HTERT RPE-1 (cell line): Measurements from ENCODE around the gene PTPRZ1.

ENCODE experiments used
- in situ Hi-C: fragments of 300-500 bp; cut with MboI; formaldehyde crosslinking; loops from 4 replicates; pipeline ENCODE4 v1.14.3; 2020; ENCODE audit warnings: low sequenced_read_pairs

The PTPRZ1 gene

DNA sequence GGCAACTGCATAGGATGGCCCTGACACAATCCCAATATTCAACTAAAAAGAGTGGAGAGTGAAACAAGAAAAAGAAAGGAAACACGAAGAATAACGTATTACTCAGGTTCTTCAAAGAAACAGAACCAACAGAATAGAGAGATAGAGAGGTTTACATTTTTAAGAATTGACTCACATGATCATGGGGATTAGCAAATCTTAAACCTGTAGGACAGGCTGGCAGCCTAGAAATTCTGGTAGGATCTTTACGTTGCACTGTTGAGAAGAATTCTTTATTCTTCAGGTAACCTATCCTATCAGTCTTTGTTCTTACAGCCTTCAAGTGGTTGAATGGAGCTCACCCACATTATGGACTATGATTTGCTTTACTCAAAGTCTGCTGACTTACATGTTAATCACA, 167.2 kb downstream of the PTPRZ1 start:
- in situ Hi-C loops, result no loop called here

DNA sequence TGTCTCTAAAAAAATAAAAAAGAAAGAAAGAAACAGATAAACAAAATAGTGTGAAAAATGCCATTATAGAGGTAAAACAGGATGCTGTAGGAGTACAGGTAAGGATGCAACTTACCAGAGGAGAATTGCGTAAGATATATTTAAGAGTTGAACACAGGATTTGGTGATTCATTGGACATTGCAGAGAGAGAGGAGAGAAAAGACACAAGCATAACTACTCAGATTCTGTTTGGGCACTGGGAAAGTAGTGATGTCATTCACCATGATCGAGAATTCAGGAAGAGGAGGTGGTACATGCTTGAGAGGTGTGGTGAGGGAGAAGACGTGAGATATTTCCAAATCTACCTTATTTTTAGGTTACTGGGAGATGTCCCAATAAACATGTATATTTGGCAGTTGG, 173.4 kb downstream of the PTPRZ1 start:
- in situ Hi-C loops, result no loop called here

DNA sequence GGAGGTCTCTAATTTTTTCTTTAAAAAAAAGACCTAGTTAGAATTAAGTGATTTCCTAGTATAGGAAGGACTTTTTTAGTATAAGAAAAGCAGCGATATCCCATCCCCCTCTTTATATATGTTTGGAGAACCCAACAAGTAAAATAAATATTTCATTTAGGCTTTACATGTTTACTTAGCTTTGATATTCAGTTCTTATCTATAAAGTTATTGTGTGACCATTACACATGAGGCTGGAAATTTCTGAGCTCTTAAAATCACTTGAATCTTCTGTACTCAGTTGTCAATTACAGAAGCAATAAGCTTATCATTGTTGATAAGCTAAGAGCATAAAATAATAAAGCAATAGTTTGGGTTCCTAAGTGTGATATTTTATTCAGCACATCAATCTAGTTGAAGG, 181.4 kb downstream of the PTPRZ1 start:
- in situ Hi-C loops, result no loop called here

DNA sequence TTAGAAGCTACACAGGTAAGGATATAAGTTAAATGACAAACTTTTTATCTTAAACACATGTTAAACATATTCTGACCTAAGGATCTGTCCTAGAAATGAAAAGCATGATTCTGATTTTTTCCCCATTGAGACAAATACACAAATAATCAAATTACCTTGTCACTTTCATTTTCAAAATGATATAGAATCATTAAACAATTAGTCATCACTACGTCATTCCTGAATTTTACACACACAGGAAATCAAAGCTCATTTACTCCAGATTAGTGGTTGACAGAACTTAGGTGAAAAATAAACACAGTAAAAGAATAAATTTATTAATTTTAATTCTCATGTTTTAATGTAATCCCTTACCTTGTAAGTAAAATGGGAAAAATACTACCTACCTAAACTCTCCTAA, 182.1 kb downstream of the PTPRZ1 start:
- in situ Hi-C loops, result no loop called here

DNA sequence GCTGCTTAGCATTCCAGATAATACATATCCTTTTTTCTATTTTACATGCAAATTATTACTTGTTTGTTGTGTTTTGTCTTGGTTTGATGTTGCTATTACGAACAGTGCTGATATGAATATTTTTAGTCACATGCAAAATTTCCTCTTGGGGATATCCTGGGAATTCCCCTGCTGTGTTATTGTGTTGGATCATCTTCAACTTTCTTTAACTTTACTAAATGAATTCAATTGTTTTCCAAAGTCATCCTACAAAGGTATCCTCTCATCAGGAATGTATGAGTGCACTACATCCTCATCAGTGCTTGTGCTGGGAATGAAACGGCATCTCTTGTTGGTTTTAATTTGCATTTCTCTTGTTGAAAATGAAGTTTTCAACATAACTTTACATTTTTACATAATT, 184.0 kb downstream of the PTPRZ1 start:
- in situ Hi-C loops, result no loop called here

DNA sequence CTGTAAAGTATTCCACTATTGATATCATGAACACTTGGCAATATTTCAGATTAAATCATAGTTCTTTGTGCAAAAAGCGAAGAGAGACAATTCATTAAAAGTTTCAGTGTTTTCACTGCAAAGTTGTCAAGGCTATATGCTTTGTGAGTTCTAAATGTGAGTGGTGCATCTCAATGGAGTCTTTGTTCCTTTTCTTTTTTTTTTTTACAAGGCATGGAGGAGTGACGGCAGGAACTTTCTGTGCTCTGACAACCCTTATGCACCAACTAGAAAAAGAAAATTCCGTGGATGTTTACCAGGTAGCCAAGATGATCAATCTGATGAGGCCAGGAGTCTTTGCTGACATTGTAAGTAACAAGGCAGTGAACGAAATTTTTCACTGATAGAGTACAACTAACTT, 186.6 kb downstream of the PTPRZ1 start:
- in situ Hi-C loops, result no loop called here

DNA sequence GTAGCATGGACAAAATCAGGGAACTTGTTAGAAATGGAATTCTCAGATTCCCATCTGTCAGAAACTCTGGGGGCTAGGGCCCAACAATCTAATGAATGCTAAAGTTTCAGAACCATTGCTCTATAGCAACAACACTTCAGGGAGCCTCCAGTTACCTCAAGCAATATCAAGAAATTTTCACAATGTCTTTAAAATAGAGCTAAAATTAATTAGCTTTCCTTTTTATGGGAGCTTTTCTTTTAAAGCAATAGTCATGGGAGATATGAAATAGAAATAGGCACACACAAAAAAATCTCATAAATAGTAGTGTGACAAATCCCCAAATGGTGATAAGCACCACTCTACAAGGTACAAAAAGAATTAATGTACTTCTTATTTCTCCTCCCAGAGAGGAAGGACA, 190.2 kb downstream of the PTPRZ1 start:
- in situ Hi-C loops, result no loop called here

DNA sequence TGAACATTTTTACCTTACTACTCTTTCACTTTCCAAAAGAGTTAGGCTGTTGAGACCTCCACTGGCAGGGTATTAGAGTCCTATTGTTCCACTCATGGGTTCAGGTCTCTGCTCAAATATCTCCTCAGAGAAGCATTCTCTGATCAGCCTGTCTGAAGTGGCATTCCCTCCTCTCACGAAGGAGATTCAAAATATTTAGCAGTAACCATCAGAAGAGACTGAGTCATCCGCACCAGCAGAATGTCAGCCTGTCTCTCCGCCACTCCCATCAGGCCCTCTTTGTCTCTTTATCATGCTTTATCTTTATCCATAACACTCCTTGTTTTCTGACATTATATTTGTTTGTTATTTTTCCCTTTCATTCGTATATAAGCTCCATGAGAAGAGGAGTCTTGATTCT, 192.0 kb downstream of the PTPRZ1 start:
- in situ Hi-C loops, result no loop called here

DNA sequence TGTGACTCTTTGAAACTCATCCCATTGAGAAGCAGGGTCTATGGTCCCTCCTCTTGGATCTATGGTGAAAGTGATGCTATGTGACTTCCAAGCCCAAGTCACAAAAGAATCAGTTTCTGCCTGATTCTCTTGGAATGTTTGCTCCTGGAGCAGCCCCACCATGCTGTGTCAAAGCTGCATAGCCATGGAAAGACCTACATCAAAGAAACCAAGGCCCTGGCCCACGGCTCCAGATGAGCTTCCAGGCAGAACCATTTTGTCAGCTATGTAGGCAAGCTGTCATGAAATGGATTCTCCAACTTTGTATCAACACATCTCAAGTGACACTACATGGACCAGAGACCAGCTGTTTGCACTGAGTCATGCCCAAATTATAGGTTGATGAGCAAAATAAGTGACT, 194.1 kb downstream of the PTPRZ1 start:
- in situ Hi-C loops, result no loop called here

DNA sequence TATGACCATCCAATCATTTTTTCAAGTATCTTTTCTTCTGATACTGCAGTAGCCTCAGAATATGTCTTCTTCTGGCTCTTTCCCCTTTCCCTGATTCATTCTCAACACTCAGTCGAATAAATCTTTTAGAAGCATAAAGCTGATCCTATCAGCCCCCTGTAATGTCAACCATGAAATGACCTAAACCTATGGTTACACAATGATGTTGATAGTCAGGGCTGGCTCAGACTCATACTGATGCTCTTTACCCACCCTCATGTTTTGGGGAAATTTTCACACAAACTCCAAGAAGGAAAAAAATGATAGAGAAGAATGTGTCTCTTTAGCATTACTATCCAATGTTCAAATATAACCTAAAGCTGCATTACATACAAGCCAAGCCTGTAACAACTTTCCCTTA, 195.1 kb downstream of the PTPRZ1 start:
- in situ Hi-C loops, result no loop called here

DNA sequence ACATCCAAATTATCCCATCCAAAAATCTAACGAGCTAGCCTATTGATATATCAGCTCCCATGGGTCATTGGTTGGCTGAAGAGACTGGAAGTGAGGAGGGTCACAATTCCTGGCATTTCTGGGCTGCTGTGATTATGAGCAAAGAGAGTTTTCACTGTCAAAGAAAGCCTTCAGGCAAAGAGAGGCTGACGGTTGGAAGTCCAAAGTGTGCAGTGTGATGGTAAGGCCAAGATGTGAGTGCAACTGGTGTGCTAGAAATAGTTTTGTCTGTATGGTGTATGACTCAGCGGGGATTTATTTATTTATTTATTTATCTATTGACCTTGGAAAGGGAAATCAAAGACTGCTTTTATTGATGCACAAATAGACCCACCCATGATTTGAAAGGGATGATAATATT, 196.0 kb downstream of the PTPRZ1 start:
- in situ Hi-C loops, result no loop called here

DNA sequence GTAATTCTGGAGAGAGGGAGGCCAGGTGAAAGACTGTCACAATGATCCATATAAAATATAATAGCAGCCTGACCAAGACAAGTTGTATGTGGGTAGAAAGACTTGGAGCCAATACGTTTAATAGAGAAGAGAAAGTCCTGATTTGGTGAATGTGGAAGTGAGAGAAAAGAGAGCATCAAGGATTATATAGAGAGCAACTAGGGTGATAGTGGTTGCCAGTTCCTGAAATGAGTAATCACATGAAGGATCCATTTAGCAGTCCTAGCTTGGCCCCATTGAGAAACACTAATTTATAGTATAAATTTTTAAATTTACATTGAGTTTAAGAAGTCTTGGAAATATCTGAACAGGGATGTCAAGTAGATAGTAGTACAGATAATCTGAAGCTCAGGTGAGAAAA, 197.1 kb downstream of the PTPRZ1 start:
- in situ Hi-C loops, result no loop called here

DNA sequence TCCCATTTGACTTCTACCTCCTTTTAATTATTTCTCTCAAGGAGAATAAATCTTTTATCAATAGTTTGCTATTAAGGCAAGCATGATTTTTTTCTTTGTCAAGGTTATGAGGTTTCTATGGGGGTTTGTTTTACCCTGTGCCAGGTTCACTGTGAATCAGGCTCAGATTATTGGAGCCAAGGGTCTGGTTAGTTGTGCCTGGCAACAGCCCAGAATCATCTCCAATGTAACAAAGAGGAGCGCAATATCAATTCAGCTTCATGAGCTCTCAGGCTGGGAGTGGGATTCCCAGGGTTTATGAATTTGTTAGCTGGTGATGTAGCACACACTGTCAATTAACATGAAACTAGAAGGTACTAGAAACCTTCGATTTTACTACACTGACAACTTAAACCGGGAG, 197.9 kb downstream of the PTPRZ1 start:
- in situ Hi-C loops, result no loop called here

DNA sequence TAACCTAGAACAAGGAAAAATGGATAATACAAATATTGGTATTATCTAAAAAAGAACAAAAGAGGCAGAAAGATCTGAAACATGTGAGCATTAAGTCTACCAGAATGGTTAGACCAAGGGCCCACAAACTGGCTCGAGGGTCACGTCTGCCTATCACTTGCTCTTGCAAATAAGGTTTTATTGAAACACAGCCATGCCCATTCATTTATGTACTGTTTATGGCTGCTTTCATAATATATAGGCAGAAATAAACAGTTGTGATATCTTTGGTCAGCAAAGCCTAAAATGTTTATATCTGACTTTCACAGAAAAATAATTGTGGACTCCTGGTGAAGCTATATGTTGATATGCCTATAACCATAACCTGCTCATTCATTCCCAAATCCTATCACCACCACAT, 199.3 kb downstream of the PTPRZ1 start:
- in situ Hi-C loops, result no loop called here

DNA sequence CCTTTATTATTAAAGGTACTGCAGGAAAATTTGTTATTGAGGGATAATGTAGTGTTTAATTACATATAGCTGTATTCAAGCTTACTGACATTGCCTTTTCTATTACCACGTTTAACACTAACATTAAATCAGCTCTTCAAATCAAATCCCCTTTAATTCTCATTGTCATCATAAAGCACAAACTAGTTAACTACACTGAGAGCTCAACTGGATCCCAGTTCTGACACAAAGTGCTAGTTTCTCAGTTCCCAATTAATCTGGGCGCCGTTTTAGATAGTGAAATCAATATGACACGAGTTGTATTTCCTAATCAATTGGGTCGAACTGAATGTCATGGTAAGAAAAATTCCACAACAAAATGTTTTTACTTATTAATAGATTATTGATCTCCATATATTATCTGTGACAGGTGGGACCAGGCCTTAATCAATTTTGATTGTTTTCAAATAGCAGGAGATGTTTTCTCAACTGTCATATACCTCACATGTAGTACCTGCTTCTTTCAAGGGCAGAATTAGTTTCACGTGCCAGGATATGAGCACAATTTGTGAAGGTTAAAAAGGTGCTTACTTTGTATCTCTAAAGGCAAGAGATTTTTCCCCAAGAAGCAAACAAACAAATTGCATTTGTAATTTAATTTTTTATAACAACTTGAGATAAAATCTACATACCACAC, 200.1 kb downstream of the PTPRZ1 start:
- in situ Hi-C loops, result no loop called here

DNA sequence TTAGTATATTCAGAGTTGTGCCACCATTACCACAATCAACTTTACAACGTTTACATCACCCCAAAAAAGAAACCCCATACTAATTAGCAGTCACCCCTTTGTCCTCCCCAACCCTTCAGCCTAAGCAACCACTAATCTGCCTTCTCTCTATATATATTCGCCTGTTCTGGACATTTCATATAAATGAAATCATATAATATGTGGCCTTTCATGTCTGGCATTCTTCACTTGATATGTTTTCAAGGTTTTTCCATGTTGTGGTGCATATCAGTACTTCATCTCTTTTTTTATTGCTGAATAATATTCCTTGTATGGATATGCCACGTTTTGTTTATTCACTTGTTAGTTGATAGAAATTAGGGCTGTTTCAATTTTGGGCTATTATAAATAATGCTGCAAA, 200.7 kb downstream of the PTPRZ1 start:
- in situ Hi-C loops, result no loop called here

DNA sequence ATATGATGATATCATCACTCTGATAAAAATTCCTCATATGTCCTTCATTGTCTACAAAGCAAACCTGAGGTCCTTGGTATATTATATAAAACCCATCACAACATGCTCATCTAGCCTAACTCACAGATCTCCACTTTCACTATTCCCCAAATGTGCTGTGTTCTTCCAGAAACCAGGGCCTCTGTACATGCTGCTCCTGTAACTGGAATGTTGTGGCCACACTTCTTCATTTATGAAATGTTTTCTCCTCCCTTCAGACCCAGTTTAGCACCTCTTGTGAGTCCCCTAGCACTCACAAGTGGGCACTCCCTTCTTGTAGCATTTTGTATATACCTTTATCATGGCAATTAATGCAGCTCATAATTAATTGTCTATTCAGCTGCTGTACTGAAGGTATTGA, 209.2 kb downstream of the PTPRZ1 start:
- in situ Hi-C loops, result no loop called here

DNA sequence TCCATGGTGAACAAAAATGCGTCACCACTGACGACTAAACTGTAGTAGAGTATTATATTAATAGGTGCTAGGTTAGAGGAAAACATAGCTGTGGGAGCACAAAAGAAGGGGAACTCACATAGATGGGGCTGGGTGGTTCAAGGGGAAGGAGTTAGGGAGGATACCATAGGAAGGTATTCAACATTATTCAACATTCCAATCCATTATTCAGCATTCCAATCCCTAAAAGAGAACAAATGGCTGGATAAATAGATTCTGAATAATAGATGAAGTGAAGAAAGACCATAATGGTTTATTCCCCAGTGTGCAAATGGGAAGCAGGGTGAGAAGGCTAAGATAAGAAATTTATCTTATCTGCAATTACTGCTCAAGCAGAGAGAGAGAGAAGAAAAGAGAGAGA, 209.7 kb downstream of the PTPRZ1 start:
- in situ Hi-C loops, result no loop called here

DNA sequence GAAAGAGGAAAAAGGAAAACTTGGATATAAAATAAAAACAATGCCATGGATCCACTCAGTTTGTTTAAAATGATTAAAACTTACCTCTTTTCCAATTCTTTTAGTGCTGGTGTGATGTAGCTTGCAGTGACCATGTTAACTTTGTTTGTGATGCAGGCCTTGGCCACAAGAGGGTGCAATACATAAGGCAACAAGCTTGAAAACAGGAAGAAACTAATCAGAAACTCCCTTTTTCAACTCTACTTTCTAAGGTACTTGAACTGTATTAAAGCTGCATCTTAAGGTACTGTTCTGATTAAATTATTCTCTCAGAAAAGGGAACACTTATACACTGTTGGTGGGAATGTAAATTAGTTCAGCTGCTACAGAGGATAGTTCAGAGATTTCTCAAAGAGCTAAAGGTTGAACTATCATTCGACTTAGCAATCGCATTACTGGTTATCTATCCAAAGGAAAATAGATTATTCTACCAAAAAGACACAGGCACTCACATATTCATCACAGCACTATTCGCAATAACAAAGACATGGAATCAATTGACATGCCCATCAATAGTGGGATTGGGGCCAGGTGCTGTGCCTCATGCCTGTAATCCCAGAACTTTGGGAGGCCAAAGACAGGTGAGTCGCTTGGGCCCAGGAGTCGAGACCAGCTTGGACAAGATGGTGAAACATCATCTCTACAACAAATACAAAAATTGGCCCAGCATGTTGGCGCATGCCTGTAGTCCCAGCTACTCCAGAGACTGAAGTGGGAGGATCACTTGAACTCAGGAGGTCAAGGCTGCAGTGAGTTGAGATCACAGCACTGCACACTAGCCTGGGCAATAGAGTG, 220.2 kb downstream of the PTPRZ1 start:
- in situ Hi-C loops, result no loop called here

DNA sequence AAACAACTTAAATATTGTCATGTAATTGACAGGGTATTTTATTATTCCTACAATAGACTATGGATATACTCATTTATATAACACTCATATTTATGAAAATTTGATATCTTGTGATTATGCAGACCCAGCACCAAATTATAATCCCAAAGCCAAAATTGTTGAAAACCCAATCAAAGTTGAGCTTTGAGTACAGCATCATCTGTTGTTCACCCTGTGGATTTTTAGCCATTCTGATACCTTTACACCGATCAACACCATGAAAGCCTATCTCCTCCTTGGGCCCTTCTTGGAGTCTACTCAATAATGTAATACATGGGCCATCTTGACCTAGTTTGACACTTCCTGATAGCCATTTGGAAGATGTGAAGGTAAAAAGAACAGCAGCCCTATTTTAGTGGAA, 221.6 kb downstream of the PTPRZ1 start:
- in situ Hi-C loops, result no loop called here

DNA sequence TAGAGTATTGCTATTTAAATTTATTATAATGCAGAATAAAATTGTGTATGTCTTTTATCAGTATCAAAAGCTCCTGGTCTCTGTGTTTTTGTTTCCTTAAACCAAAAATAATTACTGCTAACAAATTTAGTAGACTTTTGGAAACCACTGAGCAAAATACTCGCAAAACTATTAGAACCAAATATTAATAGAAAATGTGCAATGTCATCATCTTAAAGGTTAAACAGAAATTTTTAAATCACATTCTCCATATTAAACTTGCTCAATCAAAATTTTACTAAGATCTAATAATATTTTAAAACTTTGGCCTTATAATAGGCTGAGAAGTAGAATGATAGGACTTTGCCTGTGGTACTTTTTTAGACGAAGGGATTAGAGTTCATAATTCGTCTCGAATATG, 222.7 kb downstream of the PTPRZ1 start:
- in situ Hi-C loops, result no loop called here

DNA sequence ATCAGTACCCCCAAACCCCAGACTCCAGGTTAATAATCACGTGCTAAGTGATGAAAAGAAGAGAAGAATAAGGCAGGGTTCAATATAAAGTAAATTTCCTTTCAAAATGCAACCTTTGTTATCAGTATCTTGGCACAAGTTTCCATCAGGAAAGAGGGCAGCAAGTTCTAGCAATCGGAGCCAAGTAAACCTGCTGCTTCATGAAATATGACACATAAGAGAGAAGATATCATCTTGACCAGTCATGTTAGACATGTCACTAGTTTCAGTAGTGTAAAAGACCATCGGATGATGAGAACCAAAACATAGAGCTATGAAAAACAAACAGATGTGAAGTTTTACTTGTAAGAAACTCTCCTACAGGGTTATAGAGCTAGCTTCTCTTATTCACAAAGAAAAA, 227.1 kb downstream of the PTPRZ1 start:
- in situ Hi-C loops, result no loop called here

DNA sequence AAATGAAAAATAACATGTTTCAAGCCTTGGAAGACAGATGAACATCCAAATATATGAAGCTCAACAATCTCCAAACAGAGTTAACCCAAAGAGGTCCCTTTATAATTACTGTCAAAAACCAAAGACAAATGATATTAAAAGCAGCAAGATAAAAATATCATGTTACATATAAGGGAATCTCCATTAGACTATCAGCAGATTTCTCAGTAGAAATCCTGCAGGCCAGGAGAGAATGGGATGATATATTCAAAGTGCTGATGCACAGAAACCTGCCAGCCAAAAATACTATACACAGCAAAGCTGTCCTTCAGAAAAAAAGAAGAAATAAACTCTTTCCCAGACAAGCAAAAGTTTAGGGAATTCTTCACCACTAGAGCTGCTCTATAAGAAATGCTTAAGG, 230.1 kb downstream of the PTPRZ1 start:
- in situ Hi-C loops, result no loop called here
